Nasal cavity respiratory epithelium epithelial cell of viscerocranial mucosa (primary cell): ENCODE results near the gene SEC23A. TPM values are rescaled to one million over a fixed set of nuclear protein-coding genes. Genes with fewer than 3 reads are reported as not detected.

Experiments used
- total RNA-seq: library from RNA; depleted of rRNA; stranded (reverse); fragments of >200 nt; gene quantifications from 2 replicates; pipeline ENCODE4 v1.2.3, GENCODE V29; 2014

Gene SEC23A
- total RNA-seq, result 123 and 176 TPM in 2 replicates

GRCh38 chr14:39102969-39103957 lies at the start of gene SEC23A:
Gene SEC23A (minus strand): TSS chr14:39103235. CDS start chr14:39096118, 7,117 bp downstream.

GRCh38 chr14:39114073-39114838 lies 11.2 kb upstream of the SEC23A start, which contains the start of gene GEMIN2:
Gene GEMIN2 (plus strand): TSS chr14:39114323. CDS start chr14:39114339, 16 bp downstream.

Other genes starting within 250 kb of the SEC23A start
- 40.3 and 57.4 TPM in 2 replicates for gene GEMIN2, start 11.1 kb upstream of the SEC23A start, total RNA-seq
- gene TRAPPC6B, start 67.1 kb upstream of the SEC23A start, total RNA-seq, result 36.9 and 41.4 TPM in 2 replicates
- gene PNN, start 72.0 kb upstream of the SEC23A start, total RNA-seq, result 15.4 and 33.5 TPM in 2 replicates
- 81.7 and 91.8 TPM in 2 replicates for gene MIA2, start 130.7 kb upstream of the SEC23A start, total RNA-seq